GM21723 (cell line): ENCODE results near the gene GPR148.
A peak's percentile ranks its signal among the peaks of the same experiment; 100 is the strongest.
"Not testable (repeated sequence)": the region's sequence is repeated elsewhere in the genome, so short reads cannot be mapped to it uniquely, and the experiment has no call there.

ENCODE experiments used
- ATAC-seq: cut with Tn5 transposase; IDR thresholded peaks from one replicate; pipeline ENCODE4 v1.9.1; 2021; ENCODE audit warnings: mild to moderate bottlenecking, moderate library complexity; ENCODE audit not compliant: unreplicated experiment

Gene GPR148, protein sequence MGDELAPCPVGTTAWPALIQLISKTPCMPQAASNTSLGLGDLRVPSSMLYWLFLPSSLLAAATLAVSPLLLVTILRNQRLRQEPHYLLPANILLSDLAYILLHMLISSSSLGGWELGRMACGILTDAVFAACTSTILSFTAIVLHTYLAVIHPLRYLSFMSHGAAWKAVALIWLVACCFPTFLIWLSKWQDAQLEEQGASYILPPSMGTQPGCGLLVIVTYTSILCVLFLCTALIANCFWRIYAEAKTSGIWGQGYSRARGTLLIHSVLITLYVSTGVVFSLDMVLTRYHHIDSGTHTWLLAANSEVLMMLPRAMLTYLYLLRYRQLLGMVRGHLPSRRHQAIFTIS

GRCh38 chr2:130728549-130729316 is at the start of gene GPR148:
TSS of gene GPR148 (plus strand) at chr2:130729070. CDS start at chr2:130729152, 82 bp downstream.
- ATAC-seq: no peak

DNA sequence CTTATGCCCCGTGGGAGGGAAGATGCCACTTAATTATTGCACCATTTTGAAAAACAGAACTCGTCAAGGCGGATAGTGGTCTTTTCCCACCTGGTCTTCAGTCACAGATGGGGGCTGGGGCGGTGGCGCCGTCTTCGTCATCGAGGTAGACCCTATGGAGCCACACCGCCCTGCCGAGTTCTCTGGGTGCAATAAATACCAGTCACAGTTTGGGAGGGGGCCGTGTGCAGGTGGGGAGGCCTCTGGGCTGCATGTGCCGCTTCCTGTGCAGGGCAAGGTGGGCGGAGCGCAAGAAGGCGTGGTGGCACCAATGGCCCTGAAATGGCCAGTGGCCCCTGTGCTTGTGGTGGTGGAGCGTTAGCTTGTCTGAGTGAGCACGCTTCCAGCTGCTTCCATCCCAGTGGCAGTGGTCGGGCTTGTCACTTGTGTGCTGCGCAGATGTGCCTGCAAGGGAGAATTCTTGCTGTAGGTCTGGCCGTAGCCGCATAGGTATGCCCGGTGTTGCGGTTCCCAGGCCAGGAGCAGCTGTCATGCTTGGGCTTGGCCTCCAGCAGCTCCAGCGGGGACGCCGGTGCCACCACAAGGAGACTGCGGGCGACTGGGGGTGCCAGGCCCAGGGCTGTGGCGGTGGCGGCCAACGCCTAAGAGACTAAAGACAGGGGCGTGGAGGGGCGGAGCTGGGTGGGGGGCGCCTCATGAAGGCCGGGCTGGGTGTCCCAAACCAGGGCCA is 36.7 kb upstream of the GPR148 start:
- ATAC-seq: peak; percentile 26

DNA sequence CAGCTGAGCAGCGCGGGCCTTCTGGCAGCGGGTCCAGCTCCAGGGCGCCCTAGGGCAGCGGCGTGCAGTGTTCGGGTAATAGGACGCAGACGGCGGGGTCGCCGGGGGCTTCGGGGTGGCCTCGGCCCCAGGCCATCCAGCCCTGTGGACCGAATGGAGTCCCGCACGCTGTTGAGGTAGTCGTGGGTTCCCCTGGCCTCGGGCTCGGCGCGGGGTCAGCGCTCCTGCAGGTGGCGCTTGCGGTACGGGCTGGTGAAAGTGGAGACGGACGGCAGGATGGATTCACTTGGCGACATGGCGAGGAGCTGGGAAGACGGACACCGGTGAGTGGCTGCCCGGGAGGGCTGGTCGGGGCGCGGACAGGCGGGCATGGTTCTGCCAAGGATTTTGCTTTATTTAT is 35.4 kb upstream of the GPR148 start:
- not testable (repeated sequence) for ATAC-seq

GRCh38 chr2:130703250-130703649 is 25.6 kb upstream of the GPR148 start:
- ATAC-seq: not testable (repeated sequence)

DNA sequence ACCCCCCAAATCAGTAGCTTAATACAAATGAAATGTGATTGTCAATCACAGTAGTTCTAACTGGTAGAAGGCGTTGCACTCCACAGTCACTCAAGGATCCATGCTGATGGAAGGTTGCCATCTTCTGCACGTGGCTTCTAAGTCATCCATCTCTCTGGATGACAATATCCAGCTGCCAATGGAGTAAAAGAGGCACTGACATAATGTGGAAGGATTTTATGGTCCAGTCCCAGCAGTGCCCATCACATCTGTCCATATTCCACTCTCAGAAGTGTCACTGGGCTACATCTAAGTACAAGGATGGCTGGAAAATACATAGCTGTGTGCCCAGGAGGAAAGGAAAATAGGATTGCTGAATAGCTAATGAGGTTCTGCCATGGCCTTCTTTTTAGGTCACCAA is 14.1 kb upstream of the GPR148 start:
- not testable (repeated sequence) for ATAC-seq

- no peak for ATAC-seq
These were observed 8.8 kb upstream of the GPR148 start for GRCh38 chr2:130720036-130720435.

DNA sequence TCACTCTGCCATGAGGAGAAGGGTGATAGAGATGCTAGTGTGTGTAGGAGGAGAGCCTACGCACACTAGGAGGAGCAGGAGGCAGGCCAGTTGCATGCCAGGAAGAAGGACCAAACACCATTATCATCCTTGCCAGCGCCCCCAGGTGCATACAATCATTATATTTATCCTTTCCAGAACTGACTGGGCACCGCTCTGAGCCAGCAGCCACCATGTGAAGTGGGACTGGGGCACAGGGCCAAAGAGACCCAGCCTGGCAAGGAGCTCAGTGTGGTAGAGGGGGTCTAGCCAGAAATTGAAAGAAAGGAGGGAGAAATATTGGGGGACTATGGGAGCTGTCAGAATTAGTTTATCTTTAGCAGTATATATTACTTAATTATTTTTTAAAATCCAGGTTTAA is 8.3 kb upstream of the GPR148 start:
- ATAC-seq: no peak

DNA sequence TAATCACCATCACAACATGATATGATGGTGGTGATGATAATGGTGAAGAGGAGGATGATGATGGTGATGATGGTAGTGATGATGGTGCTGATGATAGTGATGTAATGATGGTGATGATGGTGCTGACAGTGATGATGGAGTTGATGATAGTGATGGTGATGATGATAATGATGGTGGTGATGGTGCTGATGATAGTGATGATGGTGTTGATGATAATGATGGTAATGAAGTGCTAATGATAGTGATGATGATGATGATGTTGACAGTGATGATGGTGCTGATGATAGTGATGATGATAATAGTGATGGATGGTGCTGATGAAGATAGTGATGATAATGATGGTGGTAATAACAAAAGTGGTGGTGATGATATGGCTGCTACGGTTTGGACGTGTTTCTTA is 4.4 kb upstream of the GPR148 start:
- no peak for ATAC-seq

- no peak for ATAC-seq
These were observed 2.2 kb upstream of the GPR148 start for GRCh38 chr2:130726614-130727180.

DNA sequence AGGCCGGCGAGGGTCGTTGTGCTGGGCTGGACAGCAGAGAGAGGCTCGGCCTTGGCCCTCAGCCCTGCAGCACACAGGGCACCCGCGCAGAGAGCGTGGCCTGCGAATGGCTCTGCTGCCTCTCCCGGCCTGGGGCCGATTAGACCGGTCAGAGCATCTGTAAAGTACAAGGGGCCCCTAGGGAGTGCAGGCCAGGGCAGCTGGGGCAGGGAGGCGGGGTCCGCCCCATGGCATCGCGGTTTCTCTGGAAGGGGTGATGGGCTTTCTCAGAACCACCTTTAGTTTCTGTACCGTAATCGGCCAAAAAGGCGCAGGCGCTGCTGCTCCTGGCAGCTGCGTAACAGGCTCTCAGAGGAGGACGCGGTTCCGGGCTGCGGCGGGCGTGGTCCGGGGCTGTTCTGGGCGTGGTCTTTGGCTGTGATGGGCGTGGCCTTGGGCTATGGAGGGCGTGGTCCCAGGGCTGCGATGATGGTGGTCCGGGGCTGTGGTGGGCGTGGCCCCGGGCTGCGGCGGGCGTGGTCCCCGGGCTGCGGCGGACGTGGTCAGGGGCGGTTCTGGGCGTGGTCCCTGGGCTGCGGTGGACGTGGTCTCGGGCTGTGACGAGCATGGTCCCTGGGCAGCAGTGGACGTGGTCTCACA is 1.5 kb upstream of the GPR148 start:
- peak; percentile 94 for ATAC-seq

GRCh38 chr2:130728007-130728454 is 839 bp upstream of the GPR148 start:
- ATAC-seq: peak; percentile 42

DNA sequence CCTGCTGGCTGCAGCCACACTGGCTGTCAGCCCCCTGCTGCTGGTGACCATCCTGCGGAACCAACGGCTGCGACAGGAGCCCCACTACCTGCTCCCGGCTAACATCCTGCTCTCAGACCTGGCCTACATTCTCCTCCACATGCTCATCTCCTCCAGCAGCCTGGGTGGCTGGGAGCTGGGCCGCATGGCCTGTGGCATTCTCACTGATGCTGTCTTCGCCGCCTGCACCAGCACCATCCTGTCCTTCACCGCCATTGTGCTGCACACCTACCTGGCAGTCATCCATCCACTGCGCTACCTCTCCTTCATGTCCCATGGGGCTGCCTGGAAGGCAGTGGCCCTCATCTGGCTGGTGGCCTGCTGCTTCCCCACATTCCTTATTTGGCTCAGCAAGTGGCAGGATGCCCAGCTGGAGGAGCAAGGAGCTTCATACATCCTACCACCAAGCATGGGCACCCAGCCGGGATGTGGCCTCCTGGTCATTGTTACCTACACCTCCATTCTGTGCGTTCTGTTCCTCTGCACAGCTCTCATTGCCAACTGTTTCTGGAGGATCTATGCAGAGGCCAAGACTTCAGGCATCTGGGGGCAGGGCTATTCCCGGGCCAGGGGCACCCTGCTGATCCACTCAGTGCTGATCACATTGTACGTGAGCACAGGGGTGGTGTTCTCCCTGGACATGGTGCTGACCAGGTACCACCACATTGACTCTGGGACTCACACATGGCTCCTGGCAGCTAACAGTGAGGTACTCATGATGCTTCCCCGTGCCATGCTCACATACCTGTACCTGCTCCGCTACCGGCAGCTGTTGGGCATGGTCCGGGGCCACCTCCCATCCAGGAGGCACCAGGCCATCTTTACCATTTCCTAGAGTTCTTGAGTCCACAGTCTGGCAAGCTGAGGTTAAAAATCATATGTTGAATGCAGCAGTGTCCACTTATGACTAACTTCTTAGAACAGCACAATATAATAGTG is 741 bp downstream of the GPR148 start:
- no peak for ATAC-seq

- not testable (repeated sequence) for ATAC-seq
These were observed 3.4 kb downstream of the GPR148 start for GRCh38 chr2:130732257-130732656.

DNA sequence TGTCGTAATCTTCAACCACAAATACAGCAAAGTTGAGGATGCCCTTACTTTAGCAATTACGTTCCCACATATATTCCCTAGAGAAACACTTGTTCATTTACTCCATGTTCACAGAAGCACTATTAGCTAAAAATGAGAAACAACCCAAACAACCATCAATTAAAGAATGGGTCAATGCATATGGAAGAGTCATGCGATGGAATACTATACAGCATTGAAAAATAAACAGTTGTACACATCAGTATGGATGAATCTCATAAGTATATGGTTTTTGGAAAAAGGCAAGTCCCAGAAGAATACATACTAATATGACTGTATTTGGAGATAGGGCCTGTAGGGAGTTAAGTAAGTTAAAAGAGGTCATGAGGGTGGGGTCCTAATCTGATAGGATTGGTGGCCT is 6.3 kb downstream of the GPR148 start:
- ATAC-seq: no peak

DNA sequence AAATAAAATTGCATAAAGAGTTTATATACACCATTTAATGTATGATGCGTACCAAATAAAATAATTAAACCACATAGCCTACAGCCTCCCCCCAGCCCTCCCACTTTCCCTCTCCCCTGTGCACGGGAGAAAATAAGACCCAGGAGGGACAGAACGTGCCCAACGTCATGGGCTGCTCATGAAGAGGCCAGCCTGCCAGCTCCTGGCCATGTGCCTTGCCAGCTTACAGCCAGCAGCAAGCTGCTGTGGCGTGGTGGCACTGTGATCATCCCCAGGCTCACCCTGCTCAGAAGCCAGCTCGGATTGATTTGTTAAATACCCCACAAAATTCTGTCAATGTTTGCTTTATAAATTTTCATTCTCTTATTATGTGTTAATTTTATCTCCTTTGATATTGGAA is 7.6 kb downstream of the GPR148 start:
- no peak for ATAC-seq

GRCh38 chr2:130737592-130737991 is 8.7 kb downstream of the GPR148 start:
- ATAC-seq: no peak

DNA sequence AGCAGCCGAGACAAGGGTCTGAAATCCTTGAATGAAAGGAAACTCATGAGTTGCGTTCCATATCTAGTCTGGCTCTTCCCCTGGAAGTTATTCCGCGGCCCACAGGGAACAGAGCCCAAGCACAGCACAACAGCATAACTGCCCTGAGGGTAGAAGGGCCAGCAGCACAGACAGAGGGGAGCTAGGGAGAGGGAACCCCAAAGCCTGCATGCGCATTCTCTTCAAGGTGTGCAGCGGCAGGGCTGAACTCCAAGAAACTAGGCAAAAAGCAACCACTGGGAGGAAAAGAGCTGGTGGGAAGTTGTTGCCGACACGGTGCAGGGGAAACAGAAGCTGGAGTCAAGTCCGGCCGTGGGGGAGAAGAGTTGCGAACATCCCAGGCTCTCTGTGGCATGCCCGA is 11.8 kb downstream of the GPR148 start:
- ATAC-seq: no peak

DNA sequence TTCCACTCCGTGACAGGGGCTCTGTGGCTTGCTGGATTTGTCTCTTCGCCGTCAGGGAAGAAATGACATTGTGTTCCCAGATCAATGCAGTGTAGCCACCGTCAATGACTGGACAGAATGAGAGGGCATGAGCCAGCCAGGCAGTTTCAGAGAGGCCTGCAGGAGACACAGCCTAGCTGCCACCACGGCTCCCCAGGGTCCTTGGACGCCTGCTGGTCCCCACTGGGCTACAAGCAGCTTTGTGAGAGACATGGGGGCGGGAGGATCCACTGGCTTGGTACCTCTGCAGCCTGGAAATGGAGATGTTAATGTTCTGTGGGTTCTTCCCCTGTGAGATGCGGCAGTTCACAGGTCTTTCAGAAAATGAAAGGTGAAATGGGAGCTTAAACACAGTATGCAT is 14.4 kb downstream of the GPR148 start:
- ATAC-seq: no peak

DNA sequence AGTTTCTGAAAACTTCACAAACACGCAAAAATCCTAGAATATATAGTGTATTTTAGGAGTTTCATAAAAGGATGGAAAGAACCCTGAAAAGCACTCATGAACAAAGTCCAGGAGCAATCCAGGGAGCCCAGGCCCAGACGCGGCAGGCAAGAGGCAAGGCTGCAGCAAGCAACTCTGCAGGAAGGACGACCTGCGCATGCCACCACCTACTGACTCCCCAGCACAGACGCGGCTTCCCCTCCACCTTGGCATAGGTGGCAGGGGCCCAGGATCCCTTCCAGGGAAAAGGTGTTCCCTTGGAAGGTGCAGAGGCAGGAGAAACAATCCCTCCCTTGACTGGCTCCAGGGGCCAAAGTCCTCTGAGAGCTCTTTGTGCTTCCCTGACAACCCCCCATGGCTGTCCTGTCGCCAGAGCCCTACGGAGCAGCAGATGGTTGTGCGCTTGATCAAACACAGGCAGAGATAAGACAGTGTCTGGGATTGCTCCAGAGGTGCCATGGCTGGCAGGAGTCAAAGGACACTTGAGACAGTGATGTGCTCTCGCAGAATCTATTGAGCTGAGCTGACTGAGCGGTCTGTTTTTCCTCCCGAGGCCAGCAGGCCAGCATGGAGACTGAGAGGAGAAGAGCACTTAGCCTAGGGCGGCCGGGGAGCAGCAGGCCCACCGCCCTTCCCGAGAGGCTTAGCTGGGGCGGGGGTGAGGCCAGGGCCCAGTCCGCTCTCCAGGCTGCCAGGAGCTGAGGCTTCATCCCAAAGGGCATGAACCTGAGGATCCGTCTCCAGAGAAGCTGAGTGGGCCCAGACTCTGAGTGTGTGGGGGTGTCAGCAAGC is 15.6 kb downstream of the GPR148 start:
- ATAC-seq: no peak
